IMR-90 (cell line): Measurements from ENCODE around the gene PTPRG. TPM values are rescaled to one million over a fixed set of nuclear protein-coding genes. Genes with fewer than 3 reads are reported as not detected.

Experiments used
- ATAC-seq: fragments of 200-7000 bp; cut with Tn5 transposase; 2 replicates; pipeline ENCODE4 v1.9.1; 2020; ENCODE audit warnings: low read depth, mild to moderate bottlenecking, moderate library complexity
- BruUV-seq: library from RNA; stranded (reverse); fragments of 400-500 nt; replicated peaks from 2 replicates; lab custom pipeline; 2021; lab: Mats Ljungman, UMichigan
- CTCF ChIA-PET: fragments of 300-600 bp; formaldehyde crosslinking; extraction: SDS; loops from one replicate; lab custom pipeline; 2021; ENCODE audit warnings: antibody characterized with exemption; lab: Yijun Ruan, JAX
- POLR2A ChIA-PET: fragments of 300-600 bp; sonication (Branson Sonifier 250); formaldehyde crosslinking; loops from one replicate; lab custom pipeline; 2022; ENCODE audit warnings: antibody characterized with exemption; ENCODE audit not compliant: unreplicated experiment; lab: Charles Lee
- DNase-seq: peaks from one replicate; pipeline ENCODE4 v3.0.0; 2013
- H2AFZ ChIP-seq: replicated peaks from 2 replicates; pipeline ENCODE3; 2013; ENCODE audit warnings: low read length, mild to moderate bottlenecking; ENCODE audit not compliant: poor library complexity
- H2AK5ac ChIP-seq: 2 replicates; pipeline ENCODE4 v1.6.1; 2013; ENCODE audit warnings: low read depth, low read length, inconsistent platforms
- H2AK9ac ChIP-seq: replicated peaks from 2 replicates; pipeline ENCODE3; 2013; ENCODE audit warnings: mild to moderate bottlenecking, low read depth, low read length, moderate library complexity; ENCODE audit not compliant: poor library complexity
- H2BK120ac ChIP-seq: 2 replicates; pipeline ENCODE4 v1.6.1; 2013; ENCODE audit warnings: low read depth, low read length, inconsistent platforms
- H2BK15ac ChIP-seq: 3 replicates; pipeline ENCODE4 v1.6.1; 2013; ENCODE audit warnings: low read depth, low read length, inconsistent platforms
- H2BK20ac ChIP-seq: 2 replicates; pipeline ENCODE4 v1.6.1; 2013; ENCODE audit warnings: low read depth, mild to moderate bottlenecking, inconsistent platforms, low read length, moderate library complexity
- H2BK5ac ChIP-seq: 2 replicates; pipeline ENCODE4 v1.6.1; 2013; ENCODE audit warnings: mild to moderate bottlenecking, low read depth, low read length, inconsistent platforms; ENCODE audit not compliant: poor library complexity, severe bottlenecking
- H3K14ac ChIP-seq: replicated peaks from 2 replicates; pipeline ENCODE4 v1.6.1; 2013; ENCODE audit warnings: low read depth, low read length, inconsistent platforms
- H3K18ac ChIP-seq: 2 replicates; pipeline ENCODE4 v1.6.1; 2013; ENCODE audit warnings: low read depth, low read length, control low read depth
- H3K23ac ChIP-seq: 2 replicates; pipeline ENCODE4 v1.6.1; 2013; ENCODE audit warnings: low read depth, low read length, inconsistent platforms
- H3K27ac ChIP-seq: 2 replicates; pipeline ENCODE4 v1.5.1; 2013; ENCODE audit warnings: mild to moderate bottlenecking, control low read depth, low read length; ENCODE audit not compliant: insufficient read depth
- H3K27me3 ChIP-seq: 2 replicates; pipeline ENCODE4 v1.6.1; 2013; ENCODE audit warnings: low read length; ENCODE audit not compliant: control insufficient read depth, insufficient read depth
- H3K36me3 ChIP-seq: 2 replicates; pipeline ENCODE4 v1.6.1; 2013; ENCODE audit warnings: low read length, mixed read lengths; ENCODE audit not compliant: control insufficient read depth, insufficient read depth
- H3K4ac ChIP-seq: 2 replicates; pipeline ENCODE4 v1.6.1; 2013; ENCODE audit warnings: low read depth, low read length, inconsistent platforms
- H3K4me1 ChIP-seq: 2 replicates; pipeline ENCODE4 v1.6.1; 2013; ENCODE audit warnings: low read length, mixed read lengths; ENCODE audit not compliant: control insufficient read depth, insufficient read depth
- H3K4me2 ChIP-seq: 2 replicates; pipeline ENCODE4 v1.6.1; 2013; ENCODE audit warnings: low read depth, mild to moderate bottlenecking, control low read depth, low read length, moderate library complexity
- H3K4me3 ChIP-seq: 2 replicates; pipeline ENCODE4 v1.5.1; 2013; ENCODE audit warnings: low read depth, mild to moderate bottlenecking, control low read depth, low read length, moderate library complexity; ENCODE audit not compliant: insufficient read depth
- H3K56ac ChIP-seq: 2 replicates; pipeline ENCODE4 v1.6.1; 2013; ENCODE audit warnings: low read length, inconsistent platforms; ENCODE audit not compliant: insufficient read depth; ENCODE audit errors: extremely low read depth
- H3K79me1 ChIP-seq, 2 experiments: 2 replicates each; pipeline ENCODE4 v1.6.1; 2013; ENCODE audit warnings: low read length in 2 of 2, inconsistent platforms in 1 of 2, low read depth in 1 of 2
- H3K9ac ChIP-seq: 2 replicates; pipeline ENCODE4 v1.6.1; 2013; ENCODE audit warnings: low read depth, low read length, control low read depth
- H3K9me1 ChIP-seq: 2 replicates; pipeline ENCODE4 v1.6.1; 2013; ENCODE audit warnings: low read length, inconsistent platforms; ENCODE audit not compliant: insufficient read depth
- H3K9me3 ChIP-seq: 2 replicates; pipeline ENCODE4 v1.6.1; 2013; ENCODE audit warnings: low read length; ENCODE audit not compliant: control insufficient read depth, insufficient read depth
- H4K20me1 ChIP-seq: 2 replicates; pipeline ENCODE4 v1.6.1; 2013; ENCODE audit warnings: low read length, inconsistent platforms; ENCODE audit not compliant: insufficient read depth
- H4K5ac ChIP-seq: 2 replicates; pipeline ENCODE4 v1.6.1; 2013; ENCODE audit warnings: mild to moderate bottlenecking, low read depth, low read length, control low read depth
- H4K8ac ChIP-seq, 2 experiments: 2 replicates each; pipeline ENCODE4 v1.6.1; 2013; ENCODE audit warnings: low read depth in 2 of 2, low read length in 2 of 2, control low read depth in 1 of 2, inconsistent platforms in 1 of 2
- H4K91ac ChIP-seq: 2 replicates; pipeline ENCODE4 v1.6.1; 2013; ENCODE audit warnings: low read depth, low read length, inconsistent platforms; ENCODE audit not compliant: insufficient read depth
- ELK1 ChIP-seq: fragments of 150-350 bp; IDR thresholded peaks from 2 replicates; pipeline ENCODE4 v1.6.1; 2016; ENCODE audit warnings: low read depth, mild to moderate bottlenecking, low read length, moderate library complexity, borderline replicate concordance
- MAFK ChIP-seq: IDR thresholded peaks from 2 replicates; pipeline ENCODE4 v1.6.1; 2012; ENCODE audit warnings: low read depth, low read length, improper control_type of control experiment
- RCOR1 ChIP-seq: IDR thresholded peaks from 2 replicates; pipeline ENCODE4 v1.6.1; 2012; ENCODE audit warnings: mild to moderate bottlenecking, low read length, improper control_type of control experiment; ENCODE audit not compliant: insufficient replicate concordance
- SMC3 ChIP-seq: fragments of 150-350 bp; IDR thresholded peaks from 2 replicates; pipeline ENCODE4 v1.6.1; 2016; ENCODE audit warnings: low read depth, mild to moderate bottlenecking, antibody characterized with exemption, low read length, moderate library complexity
- WGBS, 2 experiments: methylation state at CpG; one replicate each; pipeline versions ENCODE4 v1.1.5 to v1.1.7; 2013; ENCODE audit warnings: missing lambda C conversion rate in 2 of 2; ENCODE audit not compliant: insufficient read length in 1 of 2; ENCODE audit errors: extremely low coverage in 2 of 2; 5-methylcytosine and 5-hydroxymethylcytosine counted together
- dilution Hi-C: fragments of 300-500 bp; cut with HindIII; formaldehyde crosslinking; loops from one replicate; pipeline ENCODE4 v1.14.3; 2018; ENCODE audit warnings: low sequenced_read_pairs; ENCODE audit not compliant: unreplicated experiment
- in situ Hi-C: fragments of 300-500 bp; cut with MboI; formaldehyde crosslinking; loops from 3 replicates; pipeline ENCODE4 v1.14.3; 2019; ENCODE audit warnings: low sequenced_read_pairs, inconsistent platforms, mixed read lengths
- intact Hi-C: fragments of 100-400 bp; cut with micrococcal nuclease; formaldehyde crosslinking; loops from 2 replicates; pipeline ENCODE4 v1.10.0; 2022
- polyA plus RNA-seq, 3 experiments: library from polyadenylated mRNA; depleted of rRNA; stranded (reverse); fragments of >200 nt; gene quantifications; 2 replicates each; pipeline ENCODE4 v1.2.3, GENCODE V29; 2012; ENCODE audit warnings: low replicate concordance in 1 of 3
- total RNA-seq: library from RNA; depleted of rRNA; stranded (reverse); fragments of >200 nt; gene quantifications from 2 replicates; pipeline ENCODE4 v1.2.3, GENCODE V29; 2012

The PTPRG gene
- total and polyA plus RNA-seq, 2 of the 4 experiments (the other 2 are of a cell fraction): 7.7 to 31.0 TPM

GRCh38 chr3:61606196-61606595, 44.8 kb downstream of the PTPRG start:
- no TSS peak for BruUV-seq
- Histone ChIP-seq H3K9me3 (no peaks in the 10 kb centered on the region), H3K79me1 (peaks cover 23 to 77% of the 10 kb centered on the region in 2 experiments), H3K23ac (no peak overlapping the region), H3K4me2 (no peak overlapping the region), H3K9me1 (no peaks in the 10 kb centered on the region; the same call in 1 of the 2 replicates), H3K18ac (no peak overlapping the region), H2BK20ac (no peak overlapping the region), H2AK9ac (no peak overlapping the region), H2AFZ (no peak overlapping the region), H4K8ac (no peak overlapping the region), H2AK5ac (no peak overlapping the region), H3K56ac (no peak overlapping the region), H4K5ac (no peak overlapping the region), H3K36me3 (peaks cover 6% of the 10 kb centered on the region), H3K4me1 (no peaks in the 10 kb centered on the region), H3K4me3 (no peak overlapping the region), H3K27me3 (no peaks in the 10 kb centered on the region), H2BK15ac (no peak overlapping the region), H3K4ac (no peak overlapping the region), H3K14ac (no peak overlapping the region), H2BK120ac (no peak overlapping the region), H4K91ac (no peak overlapping the region), H3K9ac (no peak overlapping the region), H4K20me1 (peaks cover 2% of the 10 kb centered on the region; the same call in 1 of the 2 replicates), H2BK5ac (no peak overlapping the region), H3K27ac (no peak overlapping the region)
- dilution Hi-C loops (no loop called here), intact Hi-C loops (no loop called here), in situ Hi-C loops (no loop called here)
- ChIA-PET CTCF (no interaction called here), POLR2A (no interaction called here)
- DNase-seq (no peak), ATAC-seq (no peak)
- TF ChIP-seq MAFK (no peak), SMC3 (no peak), RCOR1 (no peak), ELK1 (no peak)
- WGBS, 2 experiments: no CpG with 5 or more reads among the region's 6 CpGs
